Stimulated activated CD4-positive, alpha-beta T cell treated with anti-CD3 and anti-CD28 coated beads, TNF-alpha, amount 100 ng/mL, for 24 hours (primary cell): ENCODE measurements around the gene HABP2.

Experiments
- DNase-seq, 3 experiments: peaks; one replicate each; pipeline ENCODE4 v3.0.0-alpha.2; 2020; ENCODE audit warnings: low read depth in 3 of 3

Gene HABP2

DNA sequence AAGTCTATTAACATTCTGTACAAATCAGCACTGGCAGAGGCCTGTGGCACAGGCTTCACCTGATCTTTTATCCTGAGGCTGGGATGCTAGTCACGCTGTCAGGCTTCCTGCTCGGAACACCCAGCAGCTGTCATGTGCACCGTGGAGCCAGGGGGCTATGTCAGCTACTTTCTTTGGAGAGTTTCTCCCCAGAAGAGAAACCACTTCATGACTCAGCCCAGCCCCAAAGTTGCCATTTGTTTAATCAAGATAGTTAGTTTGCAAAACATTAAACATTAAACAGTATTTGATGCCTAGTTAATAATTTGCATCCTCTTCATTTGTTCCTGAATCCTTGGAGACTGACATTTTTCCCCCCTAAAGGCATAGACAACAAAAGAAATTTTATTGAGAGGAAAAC, at the start of gene HABP2:
HABP2 (plus strand) TSS at position 353 of the 400 bp plus-strand sequence. CDS start 69 bp downstream, outside the sequence.
- no peak for DNase-seq

DNA sequence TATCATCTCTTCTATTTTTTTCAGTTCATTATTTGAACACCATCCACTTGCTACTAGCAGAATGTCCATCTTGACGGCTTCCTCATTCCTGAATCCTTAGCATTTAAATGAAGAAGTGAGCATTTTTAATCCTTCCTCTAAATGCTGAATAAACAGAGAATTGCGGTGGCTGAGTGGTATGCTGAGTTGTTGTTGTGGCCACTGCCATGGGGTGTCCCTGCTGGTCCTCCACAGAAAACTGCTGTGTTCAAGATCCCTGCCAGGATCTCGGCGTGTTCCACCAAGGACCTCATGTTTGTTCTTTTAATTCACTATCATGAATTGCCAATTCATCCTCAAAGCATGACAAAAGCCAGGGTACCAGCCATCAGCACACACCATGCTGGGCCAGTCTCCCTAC, 48.9 kb upstream of the HABP2 start:
- DNase-seq, result no peak

DNA sequence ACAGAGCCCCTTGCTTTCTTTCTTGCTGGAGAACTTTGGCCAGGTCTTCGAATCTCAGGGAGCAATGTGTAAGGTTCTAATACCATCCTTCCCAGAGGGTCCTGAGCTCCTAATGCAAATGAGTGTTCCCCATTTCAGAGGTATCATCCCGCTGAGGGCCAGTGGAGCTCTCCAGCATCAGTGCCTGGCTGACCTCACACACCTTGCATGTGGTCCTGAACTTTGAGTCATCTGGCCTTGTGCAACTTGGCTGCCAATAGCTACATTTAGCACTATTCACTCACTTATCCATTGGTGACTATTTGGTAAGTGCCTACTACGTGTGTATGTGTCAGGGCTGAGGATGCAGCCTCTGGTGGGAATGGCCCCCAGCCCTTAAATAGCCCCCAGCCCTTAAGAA, 48.4 kb upstream of the HABP2 start:
- DNase-seq, result no peak

DNA sequence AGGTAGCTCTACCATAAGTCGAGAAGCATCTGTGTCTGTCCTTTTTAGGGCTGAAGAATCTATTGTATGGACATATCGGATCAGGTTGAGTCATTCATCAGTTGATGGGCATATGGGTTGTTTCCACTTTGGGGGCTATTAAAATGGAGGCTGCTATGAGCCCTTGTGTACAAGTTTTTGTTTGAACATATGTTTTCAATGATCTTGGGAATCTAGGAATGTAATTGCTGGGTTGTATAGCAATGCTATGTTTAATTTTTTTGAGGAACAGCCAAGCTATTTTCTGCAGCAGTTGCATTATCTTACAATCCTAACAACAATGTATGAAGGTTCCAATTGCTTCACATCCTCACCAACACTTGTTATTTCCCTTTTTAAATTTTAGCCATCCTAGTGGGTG, 46.4 kb upstream of the HABP2 start:
- no peak for DNase-seq

DNA sequence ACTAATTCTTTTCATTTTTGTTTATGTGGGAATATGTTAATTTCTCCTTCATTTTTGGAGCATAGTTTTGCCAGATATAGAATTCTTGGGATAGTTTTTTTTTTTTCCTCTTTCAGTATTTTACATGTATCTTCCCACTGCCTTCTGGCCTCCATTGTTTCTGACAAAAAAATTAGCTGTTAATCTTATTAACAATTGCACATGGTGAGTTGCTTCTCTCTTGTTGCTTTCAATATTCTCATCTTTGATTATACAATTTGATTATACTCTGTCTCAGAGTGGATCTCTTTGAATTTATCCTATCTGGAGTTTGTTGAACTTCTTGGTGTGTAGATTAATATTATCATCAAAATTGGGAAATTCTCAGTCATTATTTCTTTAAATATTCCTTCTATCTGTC, 41.4 kb upstream of the HABP2 start:
- no peak for DNase-seq

DNA sequence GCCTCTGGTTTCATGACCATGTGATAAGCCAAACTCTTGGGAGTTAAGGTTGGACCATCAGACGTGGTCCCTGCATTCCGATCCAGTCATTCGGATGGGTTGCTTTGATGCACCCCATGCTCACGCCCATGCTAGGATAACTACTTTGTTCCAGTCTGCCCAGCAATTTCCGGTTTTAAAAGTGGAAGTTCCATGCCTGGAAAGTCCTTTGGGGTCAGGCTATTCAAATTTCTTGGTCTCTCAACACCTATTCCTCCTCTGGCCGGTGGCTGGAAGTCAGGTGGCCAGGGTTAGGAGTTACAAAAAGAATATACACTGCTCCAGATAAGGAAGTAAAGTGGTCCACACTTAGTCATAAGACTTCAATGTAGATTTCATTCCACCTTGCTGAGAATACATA, 37.7 kb upstream of the HABP2 start:
- no peak for DNase-seq

DNA sequence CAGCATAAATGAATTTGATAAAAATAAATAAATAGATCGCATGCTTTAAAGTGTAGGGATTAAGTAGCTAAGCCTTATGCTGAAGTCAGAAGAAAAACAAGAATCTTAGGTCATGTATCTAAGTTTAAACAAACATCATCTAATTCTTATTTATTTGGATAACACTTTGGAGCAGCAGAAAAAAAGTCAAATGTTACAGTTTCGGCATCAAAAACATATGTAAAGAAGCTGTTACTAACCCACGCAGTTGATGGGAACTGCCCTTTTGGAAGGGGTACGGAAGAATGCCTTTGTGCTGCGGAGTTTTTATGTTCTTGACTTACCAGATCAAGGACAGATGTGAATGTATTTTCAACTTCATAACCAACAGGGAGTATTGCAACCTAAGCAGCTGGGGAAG, 37.3 kb upstream of the HABP2 start:
- no peak for DNase-seq

DNA sequence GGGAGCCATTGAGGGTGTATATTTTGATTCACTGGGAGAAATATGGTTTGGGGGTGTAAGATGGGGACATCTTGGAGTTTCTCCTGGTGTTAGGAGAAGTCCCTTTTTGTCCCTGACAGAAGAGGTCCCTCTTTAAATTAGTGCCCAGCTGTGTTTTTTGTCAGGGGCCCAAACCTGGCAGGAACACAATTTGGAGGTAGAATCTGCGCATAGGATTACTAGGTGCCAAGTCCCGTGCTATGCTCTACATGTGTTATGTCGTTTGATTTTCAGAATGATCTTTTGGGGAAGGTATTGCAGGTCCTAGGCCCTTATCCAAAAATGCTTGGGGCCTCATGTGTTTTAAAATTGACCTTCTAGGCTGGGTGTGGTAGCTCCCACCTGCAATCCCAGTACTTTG, 36.8 kb upstream of the HABP2 start:
- DNase-seq, result no peak

DNA sequence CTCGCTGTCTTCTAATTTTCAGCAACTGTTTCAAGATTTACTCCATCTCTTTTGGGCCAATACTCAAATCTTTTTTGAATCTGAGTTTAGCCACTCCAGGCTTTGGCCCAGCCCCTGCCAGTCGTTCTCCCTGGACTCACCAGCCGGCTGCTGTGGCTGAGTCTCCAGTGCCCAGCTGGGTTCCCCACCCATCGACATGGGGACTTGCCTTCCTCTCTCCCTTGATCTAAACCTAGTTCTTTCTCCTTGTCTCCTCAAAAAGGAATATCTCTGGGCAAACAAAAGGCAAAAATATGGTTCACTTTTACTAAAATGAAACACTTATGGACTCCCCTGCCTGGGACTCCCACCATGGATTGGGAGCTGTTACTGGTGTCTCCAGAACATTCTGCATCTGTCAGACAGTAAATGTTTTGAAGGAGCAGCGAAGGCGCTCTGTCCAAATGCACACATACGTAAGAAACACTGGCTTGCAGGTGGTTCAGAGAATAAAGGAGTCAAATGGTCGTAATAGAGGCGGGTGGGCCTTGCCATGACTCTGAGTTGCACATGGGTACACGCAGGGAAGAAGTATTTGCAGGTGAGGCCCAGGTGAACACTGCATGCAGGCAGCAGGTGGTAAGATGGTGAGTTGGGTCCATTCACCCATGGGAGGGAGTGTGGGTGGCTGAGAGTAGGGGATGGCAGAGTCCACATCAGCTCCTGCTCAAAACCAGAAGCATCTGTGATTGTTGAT, 35.5 kb upstream of the HABP2 start:
- DNase-seq, result no peak

DNA sequence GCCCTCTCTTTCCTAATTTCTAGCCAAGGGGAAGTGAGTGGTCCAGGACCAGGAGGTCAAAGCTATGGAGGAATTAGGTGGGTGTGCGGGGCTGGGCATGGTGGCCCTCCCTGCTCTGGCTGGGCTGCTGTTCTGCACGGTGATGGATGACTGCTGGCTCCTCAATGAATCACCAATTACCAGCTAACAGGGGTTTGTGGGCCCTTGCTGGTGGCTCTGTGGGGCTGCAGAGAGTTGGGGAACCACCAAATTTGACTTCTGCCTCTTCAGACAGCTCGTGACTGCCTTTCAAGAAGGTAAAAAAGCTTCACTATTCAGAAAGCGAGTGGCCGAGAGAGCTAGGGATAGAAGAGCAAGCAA, 35.0 kb upstream of the HABP2 start:
- no peak for DNase-seq

DNA sequence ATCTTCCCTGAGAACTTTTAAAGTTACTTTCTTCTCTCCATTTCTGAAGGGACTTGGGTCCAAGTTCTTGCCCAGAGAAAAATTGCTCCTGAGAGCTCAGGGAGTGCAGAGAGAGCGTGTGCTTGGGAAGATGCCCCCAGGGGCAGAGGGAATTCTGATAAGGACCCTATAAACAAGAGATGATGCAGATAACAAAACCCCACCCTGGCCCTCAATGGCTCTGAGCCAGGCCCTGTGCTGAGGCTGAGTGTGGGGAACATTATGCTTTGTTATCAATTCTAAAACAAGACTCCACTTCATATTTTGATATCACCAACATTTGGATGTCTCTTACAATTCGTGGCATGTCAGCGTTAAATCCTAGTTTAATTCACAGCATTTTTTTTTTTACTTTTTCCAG, 34.4 kb upstream of the HABP2 start:
- no peak for DNase-seq

DNA sequence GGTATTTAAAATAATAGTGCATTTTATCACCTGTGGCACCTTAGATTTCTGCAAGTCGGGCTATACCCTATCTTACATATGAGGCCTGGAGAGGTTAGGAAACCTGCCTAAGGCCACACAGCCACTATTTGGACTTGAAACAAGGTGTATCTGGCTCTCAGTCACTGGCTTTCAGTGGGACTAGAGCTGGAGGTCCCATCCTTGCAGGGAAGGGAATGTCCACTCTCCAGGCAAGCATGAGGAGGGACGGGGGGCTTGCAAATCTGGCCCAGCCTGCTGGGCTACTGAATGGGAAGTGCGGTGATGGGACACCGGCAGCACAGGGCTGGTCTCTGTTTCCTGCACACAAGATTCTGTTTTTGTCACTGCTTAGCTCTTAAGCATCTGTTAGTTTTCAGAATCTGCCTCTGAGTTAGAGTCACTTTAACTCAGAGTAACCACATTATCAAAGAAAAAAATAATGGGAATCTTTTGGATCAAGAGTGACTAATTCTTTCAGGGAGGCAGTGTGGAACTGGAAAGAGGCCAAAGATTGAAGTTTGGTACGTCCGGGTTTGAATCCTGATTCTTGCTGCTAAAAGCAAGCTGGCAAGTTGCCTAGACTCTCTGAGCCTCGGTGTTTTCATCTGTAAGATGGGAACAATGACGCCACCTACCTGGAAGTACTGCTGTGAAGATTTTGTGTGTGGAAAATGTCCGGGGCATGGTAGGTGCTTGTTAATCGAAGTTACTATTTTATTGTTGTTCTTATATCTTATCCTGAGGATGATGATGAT, 33.8 kb upstream of the HABP2 start:
- DNase-seq, result no peak

DNA sequence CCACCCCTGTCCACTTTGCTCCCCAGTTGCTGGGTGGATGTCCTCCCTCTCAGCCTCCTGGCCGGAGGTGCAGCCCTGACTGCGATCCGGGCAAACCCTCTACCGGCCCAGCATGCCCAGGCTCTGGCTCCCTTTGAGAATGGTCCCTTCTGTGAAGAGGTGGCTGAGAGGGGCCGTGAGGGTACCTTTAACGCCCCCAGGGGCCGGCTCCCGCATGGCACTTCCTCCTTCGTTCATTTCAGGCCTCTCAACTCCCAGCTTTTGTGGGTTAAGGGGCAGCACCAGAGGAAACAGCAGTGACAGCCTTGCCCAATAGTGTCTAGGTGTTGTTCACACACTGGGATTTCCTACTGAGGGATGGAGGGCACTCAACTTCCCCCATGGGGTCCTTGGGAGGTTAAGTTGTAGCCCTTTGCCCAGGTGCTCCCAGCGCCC, 33.2 kb upstream of the HABP2 start:
- DNase-seq, result no peak

DNA sequence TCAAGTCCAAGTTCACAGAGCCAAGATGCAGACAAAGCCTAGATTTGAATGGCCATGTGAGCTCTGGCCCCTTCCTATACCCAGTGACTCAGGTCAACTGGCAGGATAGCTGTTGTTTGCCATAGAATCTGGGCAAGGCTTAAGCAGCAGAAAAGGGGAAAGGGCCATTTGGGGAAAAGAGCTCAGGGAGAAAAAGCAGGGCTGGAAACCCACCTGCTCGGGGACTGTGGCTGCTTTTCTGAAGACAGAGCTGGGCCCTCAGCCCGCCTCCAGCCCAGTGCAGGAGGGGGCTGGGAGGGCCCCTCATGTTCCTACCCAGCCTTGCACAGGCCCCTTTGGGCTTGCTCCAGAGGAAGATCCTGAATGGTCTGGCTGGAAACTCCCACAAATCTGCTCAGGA, 32.6 kb upstream of the HABP2 start:
- DNase-seq, result no peak

DNA sequence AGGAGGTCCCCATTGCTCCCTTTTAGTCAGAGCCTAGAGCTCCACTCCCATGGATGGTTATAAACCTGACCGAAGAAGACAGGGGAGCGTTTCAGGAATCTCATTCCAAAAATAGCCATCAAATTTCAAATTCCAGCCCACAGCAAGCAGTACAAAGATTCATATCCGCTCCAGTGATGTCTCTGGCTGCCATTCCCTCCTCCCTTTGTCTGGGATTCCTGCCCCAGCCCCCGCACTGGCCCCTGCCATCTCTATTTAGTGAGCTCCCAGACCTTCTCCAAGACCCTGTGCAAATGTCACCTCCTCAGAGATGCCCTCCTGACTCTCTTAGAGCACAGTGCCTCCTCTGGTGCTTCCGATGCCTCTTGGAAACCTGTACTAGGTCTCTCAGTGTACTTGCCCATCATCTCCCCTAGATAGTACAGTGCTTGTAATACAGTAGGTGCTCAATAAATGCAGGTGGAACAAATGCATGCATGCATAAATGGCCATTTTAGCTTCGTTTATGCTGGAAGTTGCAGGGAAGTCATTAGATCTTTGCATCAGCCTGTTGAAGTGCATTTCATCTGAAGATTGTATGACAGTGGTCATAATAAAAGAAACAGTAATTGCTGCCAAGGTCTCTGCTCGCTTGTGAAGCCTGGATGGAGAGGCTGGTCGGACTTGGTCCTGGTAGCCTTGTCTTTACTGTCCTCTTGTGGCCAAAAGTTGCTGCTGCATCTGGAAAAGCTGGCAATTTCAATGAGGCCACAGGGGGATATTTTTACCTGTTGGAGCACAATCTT, 32.0 kb upstream of the HABP2 start:
- peak in 1 of 3 experiments; percentile 22 for DNase-seq

DNA sequence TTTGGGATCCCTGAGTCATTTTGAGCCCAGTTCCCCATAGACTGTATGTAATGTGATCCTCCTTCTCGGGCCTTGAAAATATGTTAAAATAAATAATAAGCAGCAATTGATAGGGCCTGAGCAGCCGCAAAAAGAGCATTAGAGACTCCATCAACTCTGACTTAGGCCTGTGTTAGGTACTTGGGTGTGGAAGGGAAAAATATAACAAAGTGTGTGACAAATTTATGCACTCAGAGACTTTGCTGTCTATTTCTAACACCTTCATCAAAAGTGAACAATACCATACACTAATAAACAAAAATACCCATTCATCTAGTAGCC, 31.4 kb upstream of the HABP2 start:
- no peak for DNase-seq

DNA sequence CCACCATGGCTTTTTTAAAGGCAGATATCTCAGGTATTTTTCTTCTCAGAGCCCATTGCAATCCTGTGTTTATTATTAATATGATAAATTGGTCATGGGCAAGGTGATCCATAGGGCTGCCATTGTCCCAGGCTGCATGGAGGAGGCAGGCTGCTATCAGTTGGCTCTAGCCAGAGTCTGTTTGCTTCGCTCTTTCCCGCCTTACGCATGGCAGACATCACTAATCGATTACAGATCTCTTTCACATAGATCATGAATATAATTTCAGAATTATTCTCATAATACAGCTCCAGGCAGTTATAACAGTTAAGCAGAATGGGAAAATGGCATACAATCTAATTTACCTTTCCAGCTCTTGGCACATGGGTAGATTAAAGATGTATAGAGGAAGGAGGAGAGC, 30.4 kb upstream of the HABP2 start:
- DNase-seq, result no peak

DNA sequence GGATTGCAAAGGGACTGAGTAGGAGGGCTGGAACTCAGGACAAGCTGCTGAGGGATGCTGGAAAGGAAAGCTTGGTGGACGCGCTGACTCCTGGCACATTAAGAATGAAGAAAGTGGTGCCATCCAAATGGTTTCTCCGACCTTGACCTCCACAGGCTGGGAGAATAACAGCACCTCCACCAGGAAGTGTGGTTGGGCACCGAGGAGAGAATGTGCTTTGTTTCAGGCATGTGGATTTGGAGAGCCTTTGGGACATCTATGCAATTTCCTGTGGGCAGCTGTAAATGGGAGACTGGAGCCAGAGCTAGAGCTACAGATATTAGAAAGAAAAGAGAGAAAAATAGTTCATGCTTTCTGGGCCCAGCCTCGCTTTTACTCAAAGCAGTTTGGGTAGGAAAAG, 29.8 kb upstream of the HABP2 start:
- no peak for DNase-seq

DNA sequence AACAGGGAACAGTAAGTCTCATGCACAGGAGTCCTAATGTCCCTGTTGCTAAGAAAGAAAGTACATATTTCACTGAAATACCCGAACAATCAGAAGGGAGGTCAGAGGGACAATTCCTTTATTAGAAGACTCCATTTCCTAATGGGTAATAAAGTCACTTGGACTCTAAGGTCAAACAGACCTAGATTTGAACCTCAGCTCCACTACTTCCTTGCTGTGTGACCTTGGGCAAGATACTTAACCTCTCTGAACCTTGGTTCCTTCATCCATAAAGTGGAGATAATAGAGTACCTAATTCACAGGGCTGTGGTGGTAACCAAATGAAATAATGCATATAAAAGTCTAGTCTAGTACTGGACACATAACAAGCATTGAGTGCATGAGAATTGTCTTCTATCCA, 29.2 kb upstream of the HABP2 start:
- no peak for DNase-seq

DNA sequence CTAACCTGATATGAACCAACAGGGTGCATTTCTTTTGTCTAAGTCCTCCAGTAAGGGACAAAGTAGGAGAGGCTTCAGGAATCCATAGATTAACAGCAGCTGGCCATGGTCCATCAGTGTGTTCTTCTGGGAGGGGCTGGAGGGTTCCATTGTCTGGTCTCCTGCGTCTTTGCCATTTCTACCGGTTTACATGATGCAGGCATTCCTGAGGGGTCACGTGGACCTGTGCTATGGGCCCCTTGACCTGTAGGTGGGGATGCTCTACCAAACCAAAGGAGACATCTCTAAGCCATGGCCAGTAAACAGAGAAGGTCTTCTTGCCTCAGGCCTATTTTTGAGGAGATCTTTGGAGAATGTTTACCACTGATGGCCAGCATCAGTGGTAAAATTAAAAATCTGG, 28.7 kb upstream of the HABP2 start:
- no peak for DNase-seq

DNA sequence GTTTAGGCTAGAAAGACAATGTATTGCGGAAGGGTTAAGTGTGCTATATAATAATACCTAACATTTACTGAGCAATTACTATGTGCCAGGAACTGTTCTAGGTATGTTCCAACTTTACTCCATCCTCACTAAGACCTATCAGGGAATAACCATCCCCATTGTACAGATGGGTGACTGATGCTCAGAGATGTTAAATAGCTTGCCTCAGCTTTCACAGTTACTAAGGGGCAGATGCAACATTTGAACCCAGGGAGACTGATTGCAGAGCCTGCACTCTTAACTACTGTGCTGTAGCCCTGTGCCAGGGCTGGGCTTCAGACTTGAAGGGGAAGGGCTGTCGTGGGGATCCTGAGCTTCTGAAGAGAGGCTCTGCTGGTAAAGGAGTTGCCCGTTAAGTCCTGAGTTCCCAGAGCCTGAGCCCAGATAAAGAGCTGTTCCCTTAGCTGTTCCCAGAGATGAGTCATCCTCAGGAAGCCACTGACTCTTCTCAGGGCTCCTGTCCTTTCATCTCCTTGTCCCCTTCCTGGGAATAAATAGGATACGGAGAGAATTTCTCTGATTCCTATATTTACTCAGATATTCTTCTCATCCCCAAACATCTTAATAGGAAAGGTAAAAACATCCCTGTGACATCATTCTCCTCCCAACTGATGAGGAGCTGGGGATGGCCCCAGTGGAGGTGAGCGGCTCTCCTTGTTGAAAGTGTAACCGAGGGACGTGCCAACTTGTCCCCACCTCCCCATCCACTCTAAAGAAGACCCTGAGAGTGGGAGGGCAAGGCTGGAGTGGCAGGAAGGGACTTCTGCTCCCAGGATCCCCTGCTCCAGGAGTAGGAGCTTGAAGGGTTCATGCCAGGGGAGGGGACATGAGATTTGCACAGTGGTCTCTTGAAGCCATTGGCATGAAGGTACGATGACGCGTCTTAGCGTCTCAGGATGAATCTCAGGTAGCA, 28.0 kb upstream of the HABP2 start:
- no peak for DNase-seq

DNA sequence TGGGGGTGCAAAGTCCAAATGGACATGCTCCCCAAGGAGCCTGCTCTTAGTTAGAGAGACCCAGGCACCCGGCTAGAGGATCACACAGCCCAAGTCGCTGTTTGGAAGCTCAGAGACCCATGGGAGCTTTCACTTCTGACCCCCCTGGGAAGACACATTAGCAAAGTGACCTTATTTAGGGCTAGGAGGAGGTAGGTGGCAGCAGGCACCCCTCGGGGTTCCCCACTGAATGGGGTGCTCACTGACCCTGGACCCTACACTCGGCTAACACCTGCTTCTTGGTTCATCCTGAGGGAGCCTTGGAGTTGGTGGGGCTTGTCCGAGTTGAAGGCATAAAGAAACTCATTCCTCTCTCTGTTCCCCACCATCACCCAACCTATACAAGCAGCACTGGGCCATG, 27.1 kb upstream of the HABP2 start:
- no peak for DNase-seq
